ENCODE data around the gene ABCA2.

ABCA2 gene

GRCh38 chr9:137027369-137028262, at the start of gene ABCA2:
TSS of gene ABCA2 (minus strand) at chr9:137028237. CDS start at chr9:137028140, 97 bp downstream.
- H3K27me3 ChIP-seq (ENCODE audit: low read depth) = no peaks in the 10 kb centered on the region
- in situ Hi-C loops (cut with MboI; ENCODE audit: low sequenced_read_pairs) = no loop called here
- no peaks in the 10 kb centered on the region for H3K9me3 ChIP-seq
- H3K36me3 ChIP-seq (replicated peaks) = 0 out of 2 replicates have a peak, but pooled peaks cover under 1% of the 10 kb centered on the region
- peaks cover 8% of the 10 kb centered on the region for H3K4me1 ChIP-seq
- peak within 1 kb of the TSS; percentile 48 for H3K4me3 ChIP-seq
- DNase-seq (ENCODE audit: low spot score in 2 of 2) = peak in 1 of 2 experiments; percentile 47

- H3K27me3 ChIP-seq (ENCODE audit: low read depth) = no peaks in the 10 kb centered on the region
- H3K4me1 ChIP-seq = peaks cover 18% of the 10 kb centered on the region
- peaks cover 32% of the 10 kb centered on the region for H3K36me3 ChIP-seq (replicated peaks)
- peak in 1 of 2 experiments; percentile 78 for DNase-seq (ENCODE audit: low spot score in 2 of 2)
- in situ Hi-C loops (cut with MboI; ENCODE audit: low sequenced_read_pairs) = no loop called here
- H3K4me3 ChIP-seq = peak within 1 kb of the TSS; percentile 59
- H3K9me3 ChIP-seq = no peaks in the 10 kb centered on the region
Observed at GRCh38 chr9:137077010-137077747, 49.1 kb upstream of the ABCA2 start, which contains the start of gene UAP1L1. TSS of gene UAP1L1 (plus strand) at chr9:137077517. CDS start at chr9:137077533, 16 bp downstream.

- H3K4me1 ChIP-seq = peaks cover 18% of the 10 kb centered on the region
- H3K4me3 ChIP-seq = peak overlapping the region; percentile 59
- DNase-seq (ENCODE audit: low spot score in 2 of 2) = no peak
- in situ Hi-C loops (cut with MboI; ENCODE audit: low sequenced_read_pairs) = no loop called here
- H3K36me3 ChIP-seq (replicated peaks) = peaks cover 26% of the 10 kb centered on the region
- no peaks in the 10 kb centered on the region for H3K27me3 ChIP-seq (ENCODE audit: low read depth)
- no peaks in the 10 kb centered on the region for H3K9me3 ChIP-seq
Observed at GRCh38 chr9:137076636-137077009, 48.6 kb upstream of the ABCA2 start.

- Histone ChIP-seq H3K4me1 (peaks cover 26% of the 10 kb centered on the region), H3K27me3 (ENCODE audit: low read depth) (no peaks in the 10 kb centered on the region), H3K4me3 (no peak overlapping the region), H3K36me3 (replicated peaks) (peaks cover 18% of the 10 kb centered on the region), H3K9me3 (no peaks in the 10 kb centered on the region)
- in situ Hi-C loops (cut with MboI; ENCODE audit: low sequenced_read_pairs) = no loop called here
- DNase-seq (ENCODE audit: low spot score in 2 of 2) = peak; percentile 80 to 84
Observed at GRCh38 chr9:137075275-137075775, 47.3 kb upstream of the ABCA2 start.

GRCh38 chr9:137074657-137075274, 46.7 kb upstream of the ABCA2 start:
- Histone ChIP-seq H3K9me3 (no peaks in the 10 kb centered on the region), H3K4me3 (no peak overlapping the region), H3K4me1 (peaks cover 26% of the 10 kb centered on the region), H3K27me3 (ENCODE audit: low read depth) (no peaks in the 10 kb centered on the region), H3K36me3 (replicated peaks) (peaks cover 14% of the 10 kb centered on the region)
- no peak for DNase-seq (ENCODE audit: low spot score in 2 of 2)
- in situ Hi-C loops (cut with MboI; ENCODE audit: low sequenced_read_pairs) = no loop called here

GRCh38 chr9:137073992-137074399, 46.0 kb upstream of the ABCA2 start:
- Histone ChIP-seq H3K4me1 (peaks cover 26% of the 10 kb centered on the region), H3K36me3 (replicated peaks) (peaks cover 13% of the 10 kb centered on the region), H3K9me3 (no peaks in the 10 kb centered on the region), H3K27me3 (ENCODE audit: low read depth) (no peaks in the 10 kb centered on the region), H3K4me3 (no peak overlapping the region)
- in situ Hi-C loops (cut with MboI; ENCODE audit: low sequenced_read_pairs) = no loop called here
- no peak for DNase-seq (ENCODE audit: low spot score in 2 of 2)

GRCh38 chr9:137071282-137071681, 43.2 kb upstream of the ABCA2 start:
- Histone ChIP-seq H3K9me3 (no peaks in the 10 kb centered on the region), H3K4me1 (peaks cover 26% of the 10 kb centered on the region), H3K27me3 (ENCODE audit: low read depth) (no peaks in the 10 kb centered on the region), H3K4me3 (peak overlapping the region; percentile 79), H3K36me3 (replicated peaks) (peaks cover 23% of the 10 kb centered on the region)
- DNase-seq (ENCODE audit: low spot score in 2 of 2) = no peak
- in situ Hi-C loops (cut with MboI; ENCODE audit: low sequenced_read_pairs) = no loop called here

DNA sequence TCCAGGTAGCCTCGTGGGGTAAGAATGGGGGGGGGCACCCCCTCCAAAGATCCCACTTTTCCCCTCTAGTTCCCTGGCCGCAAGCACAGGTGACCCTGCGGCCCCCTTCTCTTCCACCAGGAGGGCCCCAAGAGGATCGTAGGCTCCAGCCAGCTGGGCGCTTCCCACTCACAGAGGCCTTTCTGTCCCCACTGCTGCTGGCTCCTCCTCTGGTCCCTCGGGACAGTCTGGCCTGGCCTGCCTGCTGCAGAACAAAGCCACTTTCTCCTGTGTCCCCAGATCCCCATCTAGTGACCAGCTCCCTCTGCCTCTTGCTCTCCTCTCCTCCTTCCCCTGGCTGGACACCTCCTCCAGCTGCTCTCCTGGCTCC, 42.9 kb upstream of the ABCA2 start:
- peak; percentile 63 to 81 for DNase-seq (ENCODE audit: low spot score in 2 of 2)
- H3K4me3 ChIP-seq = peak overlapping the region; percentile 79
- in situ Hi-C loops (cut with MboI; ENCODE audit: low sequenced_read_pairs) = no loop called here
- no peaks in the 10 kb centered on the region for H3K9me3 ChIP-seq
- H3K27me3 ChIP-seq (ENCODE audit: low read depth) = no peaks in the 10 kb centered on the region
- peaks cover 26% of the 10 kb centered on the region for H3K4me1 ChIP-seq
- peaks cover 27% of the 10 kb centered on the region for H3K36me3 ChIP-seq (replicated peaks)

DNA sequence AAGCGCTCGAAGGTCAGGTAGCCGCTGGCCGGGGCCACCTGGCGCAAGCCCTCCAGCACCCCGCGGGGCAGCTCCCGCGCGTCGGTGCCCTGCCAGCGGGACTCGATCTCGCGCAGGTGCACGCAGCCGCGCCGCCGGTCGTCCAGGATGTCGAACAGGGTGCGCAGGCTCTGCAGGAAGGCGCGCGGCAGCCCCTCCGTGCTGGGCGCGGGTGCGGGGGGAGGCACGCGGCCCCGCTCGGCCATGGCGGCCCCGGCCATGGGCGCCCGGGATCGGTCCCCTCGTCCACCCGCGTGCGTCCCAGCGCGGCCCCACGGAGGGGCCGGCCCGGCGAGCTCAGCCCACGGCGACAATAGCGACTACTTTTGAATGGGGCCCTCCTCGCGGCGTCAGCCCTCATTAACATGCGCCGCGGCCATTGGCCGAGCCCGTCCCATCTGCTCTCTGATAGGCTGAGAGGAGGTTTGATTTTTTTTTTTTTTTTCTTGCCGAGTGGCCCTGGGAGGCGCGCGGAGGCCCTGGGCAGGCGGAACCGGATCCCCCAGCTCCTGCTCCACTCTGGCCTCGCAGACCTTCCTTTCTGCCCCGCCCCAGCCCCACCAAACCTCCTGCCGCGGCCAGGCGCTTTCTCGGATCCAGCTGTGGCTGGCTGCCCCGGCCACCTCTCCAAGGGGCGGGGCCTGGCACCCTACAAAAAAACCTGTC, 42.3 kb upstream of the ABCA2 start, which contains the start of gene SAPCD2:
Gene SAPCD2, minus strand, starts transcription at position 357 of the 705 bp plus-strand sequence. Its CDS starts 97 bp downstream, at position 260.
- H3K4me3 ChIP-seq = peak within 1 kb of the TSS; percentile 79
- no peaks in the 10 kb centered on the region for H3K27me3 ChIP-seq (ENCODE audit: low read depth)
- H3K9me3 ChIP-seq = no peaks in the 10 kb centered on the region
- H3K4me1 ChIP-seq = peaks cover 22% of the 10 kb centered on the region
- peak; percentile 92 to 94 for DNase-seq (ENCODE audit: low spot score in 2 of 2)
- in situ Hi-C loops (cut with MboI; ENCODE audit: low sequenced_read_pairs) = no loop called here
- H3K36me3 ChIP-seq (replicated peaks) = peaks cover 32% of the 10 kb centered on the region

DNA sequence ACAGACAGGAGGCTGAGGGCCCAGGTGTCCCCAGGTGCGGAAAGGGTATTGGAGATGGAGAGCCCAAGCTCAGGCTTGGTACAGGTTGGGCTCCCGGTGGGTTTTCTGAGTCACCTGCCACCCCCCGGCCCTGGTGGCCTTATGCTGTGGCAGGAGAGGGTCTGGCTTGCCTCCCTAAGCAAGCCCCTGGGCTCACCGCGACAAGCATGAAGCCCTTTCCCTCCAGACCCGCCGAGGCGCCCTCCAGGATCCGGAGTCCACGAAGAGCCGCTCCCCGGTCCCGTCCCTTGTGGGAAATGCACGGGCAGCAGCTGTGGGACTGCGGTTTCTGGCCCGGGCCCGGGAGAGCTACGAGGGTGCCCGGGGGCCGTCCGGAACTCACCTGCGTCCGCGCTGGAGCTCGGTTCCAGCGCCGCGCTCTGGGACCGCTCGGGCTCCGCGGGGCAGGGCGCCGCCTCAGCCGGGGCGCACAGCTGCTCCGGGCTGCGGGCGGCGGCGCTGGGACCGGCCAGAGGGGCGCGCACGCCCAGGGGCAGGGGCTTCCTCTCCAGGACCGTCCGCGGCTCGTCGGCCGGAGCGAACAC, 41.6 kb upstream of the ABCA2 start:
- H3K27me3 ChIP-seq (ENCODE audit: low read depth) = no peaks in the 10 kb centered on the region
- H3K4me1 ChIP-seq = peaks cover 15% of the 10 kb centered on the region
- peaks cover 39% of the 10 kb centered on the region for H3K36me3 ChIP-seq (replicated peaks)
- no peaks in the 10 kb centered on the region for H3K9me3 ChIP-seq
- H3K4me3 ChIP-seq = peak overlapping the region; percentile 79
- no peak for DNase-seq (ENCODE audit: low spot score in 2 of 2)
- in situ Hi-C loops (cut with MboI; ENCODE audit: low sequenced_read_pairs) = no loop called here

- peak in 1 of 2 experiments; percentile 46 for DNase-seq (ENCODE audit: low spot score in 2 of 2)
- peaks cover 47% of the 10 kb centered on the region for H3K36me3 ChIP-seq (replicated peaks)
- no peaks in the 10 kb centered on the region for H3K9me3 ChIP-seq
- H3K27me3 ChIP-seq (ENCODE audit: low read depth) = no peaks in the 10 kb centered on the region
- H3K4me3 ChIP-seq = peak overlapping the region; percentile 79
- peaks cover 15% of the 10 kb centered on the region for H3K4me1 ChIP-seq
- in situ Hi-C loops (cut with MboI; ENCODE audit: low sequenced_read_pairs) = no loop called here
Observed at GRCh38 chr9:137068539-137069507, 40.8 kb upstream of the ABCA2 start.

Data from HAP-1 (cell line).